AG04450 (cell line): Measurements from ENCODE around the gene BAZ1B. TPM values are rescaled to one million over a fixed set of nuclear protein-coding genes. Genes with fewer than 3 reads are reported as not detected.
"Not testable (repeated sequence)": the region's sequence is repeated elsewhere in the genome, so short reads cannot be mapped to it uniquely, and the experiment has no call there.

Source experiments
- CTCF ChIA-PET: fragments of 300-600, 350-600 bp; formaldehyde crosslinking; extraction: SDS; loops from one replicate; lab custom pipeline; 2022; ENCODE audit warnings: antibody characterized with exemption, inconsistent platforms; lab: Charles Lee
- POLR2A ChIA-PET: fragments of 350-600 bp; formaldehyde crosslinking; extraction: SDS; loops from one replicate; lab custom pipeline; 2021; ENCODE audit warnings: antibody characterized with exemption, inconsistent platforms; lab: Yijun Ruan, JAX
- DNase-seq: peaks from one replicate; pipeline ENCODE4 v3.0.0-alpha.2; 2011; ENCODE audit warnings: low read depth, low spot score
- H3K27ac ChIP-seq: one replicate; pipeline ENCODE4 v1.5.1; 2012; ENCODE audit warnings: low read depth, low read length, control low read depth
- H3K27me3 ChIP-seq: one replicate; pipeline ENCODE4 v1.6.0; 2012; ENCODE audit warnings: low read length; ENCODE audit not compliant: control insufficient read depth, insufficient read depth
- H3K4me3 ChIP-seq: 2 replicates; pipeline ENCODE4 v1.5.1; 2011; ENCODE audit warnings: mild to moderate bottlenecking, low read depth, low read length, control low read depth
- H3K9me3 ChIP-seq: 2 replicates; pipeline ENCODE4 v1.5.1; 2012; ENCODE audit warnings: low read length; ENCODE audit not compliant: control insufficient read depth, insufficient read depth
- CTCF ChIP-seq: IDR thresholded peaks from 2 replicates; pipeline ENCODE4 v1.5.1; 2011; ENCODE audit warnings: low read depth, low read length, control low read depth, inconsistent platforms
- polyA plus RNA-seq: library from polyadenylated mRNA; depleted of rRNA; stranded (reverse); fragments of >200 nt; gene quantifications from 2 replicates; pipeline ENCODE4 v1.2.3, GENCODE V29; 2011

BAZ1B gene
- polyA plus RNA-seq, 1 experiment = 29.0 TPM

- TF ChIP-seq CTCF = no peak
- Histone ChIP-seq H3K9me3 (peaks cover 17% of the 10 kb centered on the region; the same call in 1 of the 2 replicates), H3K27ac (no peak overlapping the region), H3K27me3 (no peaks in the 10 kb centered on the region), H3K4me3 (no peak overlapping the region)
- CTCF ChIA-PET = no interaction called here
- POLR2A ChIA-PET = no interaction called here
- no peak for DNase-seq
Measured at GRCh38 chr7:73434701-73435069, 87.4 kb downstream of the BAZ1B start.

- POLR2A ChIA-PET = no interaction called here
- H3K9me3 ChIP-seq = peaks cover 17% of the 10 kb centered on the region; the same call in 1 of the 2 replicates
- CTCF ChIA-PET = no interaction called here
- H3K27me3 ChIP-seq = no peaks in the 10 kb centered on the region
- H3K27ac ChIP-seq = no peak overlapping the region
- no peak for TF ChIP-seq CTCF
- H3K4me3 ChIP-seq = peak overlapping the region; percentile 57
- no peak for DNase-seq
Measured at GRCh38 chr7:73433924-73434700, 88.0 kb downstream of the BAZ1B start.

GRCh38 chr7:73432676-73433075 is 89.4 kb downstream of the BAZ1B start:
- TF ChIP-seq CTCF = no peak
- DNase-seq = no peak
- ChIA-PET POLR2A (no interaction called here), CTCF (interaction anchor here (0.6 to 0.9 kb wide), 2 partner anchors 20 to 90 kb away, joined by 3 to 4 read pairs; no protein-coding TSS in a partner anchor)
- Histone ChIP-seq H3K9me3 (peaks cover 17% of the 10 kb centered on the region; the same call in 1 of the 2 replicates), H3K27me3 (no peaks in the 10 kb centered on the region), H3K4me3 (no peak overlapping the region), H3K27ac (no peak overlapping the region)

GRCh38 chr7:73431041-73431835 is 90.9 kb downstream of the BAZ1B start:
- ChIA-PET CTCF (no interaction called here), POLR2A (no interaction called here)
- no peak overlapping the region for H3K4me3 ChIP-seq
- H3K27me3 ChIP-seq = no peaks in the 10 kb centered on the region
- peaks cover 17% of the 10 kb centered on the region; the same call in 1 of the 2 replicates for H3K9me3 ChIP-seq
- no peak for DNase-seq
- H3K27ac ChIP-seq = no peak overlapping the region
- TF ChIP-seq CTCF = no peak

GRCh38 chr7:73430540-73430939 is 91.6 kb downstream of the BAZ1B start:
- H3K27ac ChIP-seq, CTCF ChIA-PET, POLR2A ChIA-PET, H3K27me3 ChIP-seq, DNase-seq, H3K4me3 ChIP-seq: not testable (repeated sequence)
- H3K9me3 ChIP-seq = peaks cover 17% of the 10 kb centered on the region; the same call in 1 of the 2 replicates
